ENCODE data around the gene PPP1R9A. TPM values are rescaled to one million over a fixed set of nuclear protein-coding genes. Genes with fewer than 3 reads are reported as not detected.

Gene PPP1R9A
- total RNA-seq, 1 experiment from 2014 or later: 13.5 TPM

GRCh38 chr7:95139922-95140321 lies 232.5 kb downstream of the PPP1R9A start:
- intact Hi-C loops (cut with micrococcal nuclease): no loop called here
- Histone ChIP-seq H2AFZ (ENCODE audit: low read depth, low read length, poor library complexity, severe bottlenecking) (no peak overlapping the region), H4K20me1 (ENCODE audit: insufficient read depth) (no peaks in the 10 kb centered on the region), H3K9me3 (ENCODE audit: control insufficient read depth in 1 of 2, insufficient read depth in 1 of 2, low read depth in 1 of 2, low read length in 2 of 2) (no peaks in the 10 kb centered on the region), H3K27ac (ENCODE audit: low read depth, low read length) (no peak overlapping the region), H3K9ac (ENCODE audit: low read length) (no peak overlapping the region), H3K27me3 (ENCODE audit: insufficient read depth, low read length) (no peaks in the 10 kb centered on the region), H3K4me3 (replicated peaks in 1 of 2; ENCODE audit: low read depth in 1 of 2, low read length in 2 of 2) (no peak overlapping the region), H3K9me2 (ENCODE audit: insufficient read depth) (no peaks in the 10 kb centered on the region), H3K36me3 (ENCODE audit: control insufficient read depth in 1 of 2, insufficient read depth in 2 of 2, low read length in 2 of 2) (no peaks in the 10 kb centered on the region), H3K79me2 (ENCODE audit: insufficient read depth, low read length) (no peaks in the 10 kb centered on the region), H3K4me2 (ENCODE audit: low read length) (no peak overlapping the region), H3K4me1 (ENCODE audit: control insufficient read depth in 1 of 2, insufficient read depth in 2 of 2, low read length in 2 of 2) (no peaks in the 10 kb centered on the region)
- TF ChIP-seq EZH2 (IDR thresholded peaks at IDR 0.05) (no peak), TCF7L2 (IDR thresholded peaks at IDR 0.05; ENCODE audit: borderline replicate concordance, extremely low read depth, insufficient read depth, insufficient read length) (no peak), SRF (IDR thresholded peaks at IDR 0.05; ENCODE audit: low read depth) (no peak), CEBPB (IDR thresholded peaks at IDR 0.05; ENCODE audit: low read depth) (no peak), CBX3 (IDR thresholded peaks at IDR 0.05; ENCODE audit: low read depth) (no peak), MAX (IDR thresholded peaks at IDR 0.05) (no peak), FOSL1 (IDR thresholded peaks at IDR 0.05; ENCODE audit: low read depth) (no peak), EGR1 (IDR thresholded peaks at IDR 0.05; ENCODE audit: low read depth) (no peak), EZH2phosphoT487 (IDR thresholded peaks at IDR 0.05; ENCODE audit: borderline replicate concordance) (no peak), POLR2A (IDR thresholded peaks at IDR 0.05; ENCODE audit: borderline replicate concordance, extremely low read depth, insufficient read depth, insufficient read length) (no peak), ELF1 (IDR thresholded peaks at IDR 0.05; ENCODE audit: borderline replicate concordance, low read depth) (no peak), JUND (IDR thresholded peaks at IDR 0.05) (no peak), SIN3A (IDR thresholded peaks at IDR 0.05; ENCODE audit: low read depth) (no peak), CTCF (IDR thresholded peaks at IDR 0.05 in 2 of 3, conservative IDR thresholded peaks at IDR 0.05 in 1 of 3; ENCODE audit: borderline replicate concordance in 1 of 3, insufficient read depth in 1 of 3, low read depth in 2 of 3, low read length in 2 of 3) (no peak), YY1 (IDR thresholded peaks at IDR 0.05; ENCODE audit: extremely low read depth, insufficient replicate concordance, low read depth, low read length) (no peak)
- TF ChIP-seq, protein P1, sequence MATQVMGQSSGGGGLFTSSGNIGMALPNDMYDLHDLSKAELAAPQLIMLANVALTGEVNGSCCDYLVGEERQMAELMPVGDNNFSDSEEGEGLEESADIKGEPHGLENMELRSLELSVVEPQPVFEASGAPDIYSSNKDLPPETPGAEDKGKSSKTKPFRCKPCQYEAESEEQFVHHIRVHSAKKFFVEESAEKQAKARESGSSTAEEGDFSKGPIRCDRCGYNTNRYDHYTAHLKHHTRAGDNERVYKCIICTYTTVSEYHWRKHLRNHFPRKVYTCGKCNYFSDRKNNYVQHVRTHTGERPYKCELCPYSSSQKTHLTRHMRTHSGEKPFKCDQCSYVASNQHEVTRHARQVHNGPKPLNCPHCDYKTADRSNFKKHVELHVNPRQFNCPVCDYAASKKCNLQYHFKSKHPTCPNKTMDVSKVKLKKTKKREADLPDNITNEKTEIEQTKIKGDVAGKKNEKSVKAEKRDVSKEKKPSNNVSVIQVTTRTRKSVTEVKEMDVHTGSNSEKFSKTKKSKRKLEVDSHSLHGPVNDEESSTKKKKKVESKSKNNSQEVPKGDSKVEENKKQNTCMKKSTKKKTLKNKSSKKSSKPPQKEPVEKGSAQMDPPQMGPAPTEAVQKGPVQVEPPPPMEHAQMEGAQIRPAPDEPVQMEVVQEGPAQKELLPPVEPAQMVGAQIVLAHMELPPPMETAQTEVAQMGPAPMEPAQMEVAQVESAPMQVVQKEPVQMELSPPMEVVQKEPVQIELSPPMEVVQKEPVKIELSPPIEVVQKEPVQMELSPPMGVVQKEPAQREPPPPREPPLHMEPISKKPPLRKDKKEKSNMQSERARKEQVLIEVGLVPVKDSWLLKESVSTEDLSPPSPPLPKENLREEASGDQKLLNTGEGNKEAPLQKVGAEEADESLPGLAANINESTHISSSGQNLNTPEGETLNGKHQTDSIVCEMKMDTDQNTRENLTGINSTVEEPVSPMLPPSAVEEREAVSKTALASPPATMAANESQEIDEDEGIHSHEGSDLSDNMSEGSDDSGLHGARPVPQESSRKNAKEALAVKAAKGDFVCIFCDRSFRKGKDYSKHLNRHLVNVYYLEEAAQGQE (IDR thresholded peaks at IDR 0.05; ENCODE audit: low read depth): no peak
- TF ChIP-seq, protein P2, sequence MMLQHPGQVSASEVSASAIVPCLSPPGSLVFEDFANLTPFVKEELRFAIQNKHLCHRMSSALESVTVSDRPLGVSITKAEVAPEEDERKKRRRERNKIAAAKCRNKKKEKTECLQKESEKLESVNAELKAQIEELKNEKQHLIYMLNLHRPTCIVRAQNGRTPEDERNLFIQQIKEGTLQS (IDR thresholded peaks at IDR 0.05): no peak
- no TSS peak for BruUV-seq (replicated peaks)
- DNase-seq (ENCODE audit: low read depth, low spot score) (no peak), ATAC-seq (no peak)
- RAD21 ChIA-PET (ENCODE audit: low non-redundant PET in 1 of 2, low total read pairs in 2 of 2, uncharacterized antibody in 2 of 2, unreplicated experiment in 2 of 2): no interaction called here
- CTCF ChIA-PET: no interaction called here
- POLR2A ChIA-PET: interaction anchor here (1.0 kb wide), 1 partner anchor 10 kb away, joined by 3 read pairs; no protein-coding TSS in a partner anchor
